Dermis microvascular lymphatic vessel endothelial cell (primary cell): Measurements from ENCODE around the gene PRPF38B. TPM values are rescaled to one million over a fixed set of nuclear protein-coding genes. Genes with fewer than 3 reads are reported as not detected.
"Not testable (repeated sequence)": the region's sequence is repeated elsewhere in the genome, so short reads cannot be mapped to it uniquely, and the experiment has no call there.

Experiments
- DNase-seq, 2 donors: peaks; one replicate each; pipeline versions ENCODE4 v3.0.0 to v3.0.0-alpha.2; 2010; ENCODE audit warnings: low read depth in 2 of 2
- total RNA-seq: library from RNA; depleted of rRNA; stranded (reverse); fragments of >200 nt; gene quantifications from 2 replicates; pipeline ENCODE4 v1.2.1, GENCODE V29; 2014

Gene PRPF38B
- total RNA-seq, 1 donor from 2014 or later, result 8.9 TPM

GRCh38 chr1:108679586-108680213 is 12.4 kb upstream of the PRPF38B start:
- peak in 1 of 2 donors; percentile 38 for DNase-seq

GRCh38 chr1:108681701-108682100 is 10.4 kb upstream of the PRPF38B start:
- not testable (repeated sequence) for DNase-seq

- no peak for DNase-seq
Measured at GRCh38 chr1:108685529-108685928, 6.6 kb upstream of the PRPF38B start.

DNA sequence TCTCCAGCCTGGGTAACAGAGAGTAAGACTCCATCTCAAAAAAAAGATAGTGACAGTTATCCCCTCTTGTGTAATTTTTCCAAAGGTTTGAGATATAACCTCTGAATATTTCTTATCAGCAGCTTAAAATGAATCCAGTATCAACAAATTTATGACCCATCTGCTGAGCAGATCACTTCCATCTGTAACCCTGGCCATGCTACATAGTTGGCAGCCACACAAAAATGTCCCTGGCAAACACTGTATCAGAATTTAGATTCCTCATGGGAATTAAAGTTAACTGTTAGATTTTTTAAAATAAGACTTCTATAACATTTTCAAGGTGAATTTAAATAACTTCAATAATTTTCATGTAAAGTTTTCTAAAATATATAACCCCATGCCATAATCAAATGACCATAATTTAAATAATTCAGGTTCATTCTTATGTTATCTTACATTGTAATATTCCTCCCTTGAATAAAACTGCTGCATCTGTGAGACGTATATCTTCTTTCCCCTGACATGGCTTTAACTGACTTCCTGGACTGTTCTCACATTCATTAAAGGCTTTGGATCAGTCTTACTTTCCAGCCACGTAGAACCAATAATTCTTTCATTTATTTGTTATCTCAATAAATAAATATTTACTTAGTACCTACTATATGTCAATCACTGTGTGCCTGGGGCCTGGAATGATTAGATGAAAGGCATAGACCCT is 5.3 kb upstream of the PRPF38B start:
- peak in 1 of 2 donors; percentile 47 for DNase-seq

- no peak for DNase-seq
Measured at GRCh38 chr1:108691128-108691941, 775 bp upstream of the PRPF38B start.

DNA sequence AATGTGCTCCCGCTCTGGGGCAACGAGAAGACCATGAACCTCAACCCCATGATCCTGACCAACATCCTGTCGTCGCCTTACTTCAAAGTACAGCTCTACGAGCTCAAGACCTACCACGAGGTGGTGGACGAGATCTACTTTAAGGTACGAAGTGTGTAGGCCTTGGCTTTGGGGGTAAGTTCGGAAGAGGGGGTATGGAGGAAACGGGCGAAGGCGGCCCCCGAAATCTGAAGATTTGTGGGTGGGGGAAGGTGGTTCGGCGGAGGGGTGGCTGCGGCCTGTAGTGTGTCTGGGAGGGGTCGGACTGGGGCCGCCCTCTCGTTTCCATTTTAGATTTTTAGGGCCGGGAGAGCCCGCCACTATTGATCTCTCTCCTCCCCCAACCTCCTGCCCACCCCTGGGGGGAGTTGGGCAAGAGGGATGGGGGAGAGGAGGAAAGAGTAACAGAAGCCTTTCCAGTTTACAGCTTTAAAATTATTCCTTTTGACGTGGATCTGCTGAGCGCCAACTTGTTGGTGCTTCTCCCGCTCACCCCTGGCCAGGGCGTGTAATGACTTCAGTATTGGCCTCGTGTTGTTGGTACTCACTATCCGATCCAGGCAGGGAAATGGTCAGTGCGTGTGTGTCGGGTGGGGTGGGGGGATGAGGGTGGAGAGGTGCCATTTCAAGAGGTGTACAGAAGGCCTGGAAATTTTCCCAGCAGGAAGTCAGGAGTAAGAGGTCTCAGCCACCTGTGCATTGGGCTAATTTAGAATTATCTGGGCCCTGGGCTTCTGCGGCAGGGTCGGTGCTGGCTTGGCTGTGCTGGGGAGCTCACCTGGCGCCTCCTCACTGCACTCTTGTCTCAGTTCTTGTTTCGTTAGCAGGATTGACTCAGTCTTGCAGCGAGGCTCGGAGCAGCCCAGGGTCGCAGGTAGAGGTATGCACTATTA is 880 bp downstream of the PRPF38B start:
- DNase-seq, result peak; percentile 30 to 38

DNA sequence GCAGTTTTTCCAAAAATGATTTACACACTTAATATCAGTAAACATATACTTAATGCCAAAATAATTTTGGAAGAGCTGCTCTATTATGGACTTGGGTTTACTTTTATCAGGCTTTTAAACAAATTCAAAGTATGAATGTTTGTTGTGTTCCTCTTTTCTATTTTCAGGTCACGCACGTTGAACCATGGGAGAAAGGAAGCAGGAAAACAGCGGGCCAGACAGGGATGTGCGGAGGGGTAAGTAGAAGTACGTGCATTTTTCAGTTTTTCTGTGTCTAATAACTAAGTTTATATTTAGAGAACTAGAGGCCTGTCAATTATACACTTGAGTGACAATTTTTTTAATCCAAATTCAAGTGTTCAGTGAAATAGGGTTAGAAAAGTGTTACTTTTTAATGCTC is 3.4 kb downstream of the PRPF38B start:
- no peak for DNase-seq

DNA sequence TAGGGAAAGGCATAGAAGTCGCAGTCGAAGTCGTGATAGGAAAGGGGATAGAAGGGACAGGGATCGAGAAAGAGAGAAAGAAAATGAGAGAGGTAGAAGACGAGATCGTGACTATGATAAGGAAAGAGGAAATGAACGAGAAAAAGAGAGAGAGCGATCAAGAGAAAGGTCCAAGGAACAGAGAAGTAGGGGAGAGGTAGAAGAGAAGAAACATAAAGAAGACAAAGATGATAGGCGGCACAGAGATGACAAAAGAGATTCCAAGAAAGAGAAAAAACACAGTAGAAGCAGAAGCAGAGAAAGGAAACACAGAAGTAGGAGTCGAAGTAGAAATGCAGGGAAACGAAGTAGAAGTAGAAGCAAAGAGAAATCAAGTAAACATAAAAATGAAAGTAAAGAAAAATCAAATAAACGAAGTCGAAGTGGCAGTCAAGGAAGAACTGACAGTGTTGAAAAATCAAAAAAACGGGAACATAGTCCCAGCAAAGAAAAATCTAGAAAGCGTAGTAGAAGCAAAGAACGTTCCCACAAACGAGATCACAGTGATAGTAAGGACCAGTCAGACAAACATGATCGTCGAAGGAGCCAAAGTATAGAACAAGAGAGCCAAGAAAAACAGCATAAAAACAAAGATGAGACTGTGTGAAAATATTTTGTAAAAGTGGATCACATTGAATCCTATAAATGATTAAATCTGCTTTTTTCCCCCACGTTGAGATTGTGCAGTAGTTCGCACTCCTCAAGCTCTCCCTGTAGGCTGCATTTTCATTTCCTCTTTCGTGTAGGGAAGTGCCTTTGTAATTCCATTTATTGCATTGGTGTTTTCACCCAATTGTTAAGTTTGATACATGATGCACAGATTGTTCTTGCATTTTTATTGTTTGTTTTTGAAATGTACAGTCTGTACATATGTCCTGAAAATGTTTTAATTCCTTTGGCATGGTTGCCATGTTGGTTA is 7.5 kb downstream of the PRPF38B start:
- no peak for DNase-seq

DNA sequence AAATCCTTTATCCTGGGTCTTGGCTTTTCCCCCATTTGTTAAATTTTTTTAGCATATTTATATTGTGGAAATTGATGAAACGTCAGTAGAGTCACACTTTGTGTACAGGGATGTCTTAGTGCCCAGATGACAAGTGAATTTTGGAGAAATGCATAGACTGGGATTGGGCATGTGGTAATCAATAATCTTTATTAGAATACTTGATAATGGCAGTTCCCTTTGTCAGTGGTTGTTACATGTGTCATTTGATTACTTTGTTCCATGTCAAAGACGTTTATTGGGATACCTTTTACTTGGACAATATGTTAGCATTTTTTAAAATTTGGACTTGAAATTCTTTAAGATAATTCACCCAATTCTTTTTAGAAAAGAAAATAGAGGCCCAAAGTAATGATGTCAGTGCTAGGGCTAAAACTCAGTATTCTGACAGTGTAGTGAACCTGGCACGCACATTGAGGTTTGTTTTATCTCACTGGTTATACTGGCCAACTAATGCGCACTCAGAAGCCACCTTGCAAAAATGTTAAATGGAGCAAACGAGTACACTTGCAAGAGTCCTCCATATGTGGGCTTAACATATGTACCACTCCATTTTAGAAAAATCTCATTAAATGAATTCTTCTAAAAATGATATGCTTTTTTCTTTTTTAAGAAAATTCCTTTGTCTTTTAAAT is 9.2 kb downstream of the PRPF38B start:
- no peak for DNase-seq

GRCh38 chr1:108702109-108702508 is 10.0 kb downstream of the PRPF38B start:
- not testable (repeated sequence) for DNase-seq

DNA sequence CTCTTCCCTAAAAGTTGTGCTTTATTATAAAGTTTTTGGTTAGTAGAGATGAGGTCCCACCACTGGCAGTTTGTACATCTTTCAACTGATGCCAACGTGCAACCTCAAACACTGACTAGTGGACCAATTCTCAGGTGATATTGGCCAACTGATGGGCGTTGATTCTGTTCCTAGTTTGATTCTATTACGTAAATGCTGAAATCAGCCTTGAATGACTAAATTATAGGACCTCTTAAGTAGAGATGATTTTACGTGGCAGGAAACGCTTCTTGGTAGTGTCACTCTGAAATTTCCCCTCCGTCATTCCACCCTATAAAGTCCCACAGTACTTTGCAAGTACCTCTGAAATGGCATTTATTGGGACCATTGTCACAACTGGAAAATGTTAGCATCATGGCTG is 11.8 kb downstream of the PRPF38B start:
- DNase-seq, result no peak

GRCh38 chr1:108704496-108704895 is 12.4 kb downstream of the PRPF38B start:
- peak in 1 of 2 donors; percentile 47 for DNase-seq

- DNase-seq, result no peak
Measured at GRCh38 chr1:108706643-108707042, 14.5 kb downstream of the PRPF38B start.

GRCh38 chr1:108708691-108709660 is 16.9 kb downstream of the PRPF38B start:
- DNase-seq, result peak in 1 of 2 donors; percentile 12

DNA sequence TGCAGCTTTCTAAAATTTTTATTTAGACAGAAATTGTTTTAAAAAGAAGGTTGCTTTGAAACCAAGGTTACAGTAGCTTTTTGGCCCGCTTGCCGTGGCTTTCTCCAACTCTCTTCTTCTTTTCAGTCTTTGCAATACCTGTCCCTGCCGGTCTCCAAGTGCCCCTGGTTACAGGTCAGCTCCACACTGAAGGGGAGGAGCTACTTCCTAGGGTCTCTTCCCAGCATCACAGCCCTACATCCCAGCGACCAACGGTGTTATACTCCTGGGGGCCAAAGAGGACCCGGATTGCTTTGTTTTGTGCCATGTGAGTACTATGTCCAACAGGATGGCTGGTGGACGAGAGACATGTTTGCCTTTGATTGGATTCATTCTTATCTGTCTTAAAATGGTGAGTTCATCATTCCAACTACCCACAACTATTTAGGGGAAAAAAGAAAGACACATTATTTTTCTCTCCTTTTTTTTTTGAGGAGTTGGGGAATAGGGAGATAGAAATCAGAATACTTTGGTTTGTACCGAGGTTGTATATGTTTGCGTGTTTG is 20.6 kb downstream of the PRPF38B start, which contains the start of gene FNDC7:
Gene FNDC7 (plus strand): TSS at position 303 of the 545 bp plus-strand sequence. CDS start 26 bp downstream, at position 329.
- DNase-seq, result no peak

DNA sequence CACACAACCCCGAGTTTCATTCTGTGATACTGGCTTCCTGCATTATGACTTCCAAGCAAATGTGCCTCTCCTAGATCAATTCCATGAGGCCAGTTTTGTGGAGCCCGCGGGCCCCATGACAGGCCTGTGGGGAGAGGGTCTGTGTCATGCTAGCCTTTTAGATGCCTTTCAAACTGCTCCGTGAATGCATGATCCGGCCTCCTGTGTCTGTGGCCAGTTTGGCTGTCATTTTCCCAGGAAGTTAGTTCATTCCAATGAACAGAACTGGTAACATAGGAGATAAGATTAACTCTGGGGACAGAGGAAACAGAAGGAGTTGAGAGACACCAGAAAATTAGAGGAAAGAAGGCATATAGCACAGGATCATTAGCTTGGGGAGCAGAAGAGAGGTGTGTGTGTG is 23.8 kb downstream of the PRPF38B start:
- DNase-seq, result no peak

- no peak for DNase-seq
Measured at GRCh38 chr1:108716437-108717230, 24.5 kb downstream of the PRPF38B start.
